ENCODE measurements around the gene GPR25. TPM values are rescaled to one million over a fixed set of nuclear protein-coding genes. Genes with fewer than 3 reads are reported as not detected.

GPR25 gene
- total RNA-seq, 4 donors from 2014 or later, result 0.24 TPM; not detected in 3

DNA sequence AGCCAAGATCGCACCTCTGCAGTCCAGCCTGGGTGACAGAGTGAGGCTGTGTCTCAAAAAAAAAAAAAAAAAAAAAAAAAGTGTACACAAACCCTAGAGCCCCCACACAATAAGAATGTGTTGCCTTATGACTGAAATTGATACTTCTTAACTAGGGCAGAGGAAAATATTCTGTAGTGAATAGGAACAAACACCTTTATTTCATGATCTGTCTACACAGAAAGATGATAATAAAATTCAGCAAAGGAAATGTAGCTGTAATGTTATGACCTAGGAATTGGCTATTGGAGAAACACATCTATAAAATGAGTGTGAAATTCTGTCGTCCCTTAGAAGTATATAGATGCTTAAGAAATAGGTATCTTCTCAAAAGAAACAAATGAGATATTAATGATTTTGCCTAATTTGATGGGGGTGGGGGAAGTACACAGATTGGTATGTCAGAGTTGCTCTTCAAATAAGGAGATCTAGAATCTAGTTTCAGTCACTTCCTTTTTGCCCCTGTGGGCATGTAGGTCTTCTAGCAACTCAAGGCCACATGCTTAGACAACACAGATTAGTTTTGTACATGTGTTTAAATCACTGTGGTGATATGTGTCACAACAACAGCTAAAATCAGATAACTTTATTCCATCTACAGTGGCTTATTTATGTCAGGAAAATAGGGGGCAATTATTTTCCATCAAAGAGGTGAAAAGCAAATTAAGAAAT, 10.7 kb upstream of the GPR25 start:
- in situ Hi-C loops (cut with MboI; ENCODE audit: low sequenced_read_pairs in 4 of 4), result no loop called here
- no peak overlapping the region for H3K4me3 ChIP-seq
- H3K4me1 ChIP-seq, result peaks cover 1 to 8% of the 10 kb centered on the region in 2 donors
- intact Hi-C loops (cut with DNase I; ENCODE audit: low total_unique reads), result no loop called here
- H3K27ac ChIP-seq, result no peak overlapping the region
- TF ChIP-seq POLR2A (IDR thresholded peaks at IDR 0.05), result no peak
- H3K27me3 ChIP-seq, result no peaks in the 10 kb centered on the region
- no peak for DNase-seq
- H3K9me3 ChIP-seq, result no peaks in the 10 kb centered on the region
- no peak for ATAC-seq
- peaks cover 3 to 22% of the 10 kb centered on the region in 2 donors for H3K36me3 ChIP-seq

DNA sequence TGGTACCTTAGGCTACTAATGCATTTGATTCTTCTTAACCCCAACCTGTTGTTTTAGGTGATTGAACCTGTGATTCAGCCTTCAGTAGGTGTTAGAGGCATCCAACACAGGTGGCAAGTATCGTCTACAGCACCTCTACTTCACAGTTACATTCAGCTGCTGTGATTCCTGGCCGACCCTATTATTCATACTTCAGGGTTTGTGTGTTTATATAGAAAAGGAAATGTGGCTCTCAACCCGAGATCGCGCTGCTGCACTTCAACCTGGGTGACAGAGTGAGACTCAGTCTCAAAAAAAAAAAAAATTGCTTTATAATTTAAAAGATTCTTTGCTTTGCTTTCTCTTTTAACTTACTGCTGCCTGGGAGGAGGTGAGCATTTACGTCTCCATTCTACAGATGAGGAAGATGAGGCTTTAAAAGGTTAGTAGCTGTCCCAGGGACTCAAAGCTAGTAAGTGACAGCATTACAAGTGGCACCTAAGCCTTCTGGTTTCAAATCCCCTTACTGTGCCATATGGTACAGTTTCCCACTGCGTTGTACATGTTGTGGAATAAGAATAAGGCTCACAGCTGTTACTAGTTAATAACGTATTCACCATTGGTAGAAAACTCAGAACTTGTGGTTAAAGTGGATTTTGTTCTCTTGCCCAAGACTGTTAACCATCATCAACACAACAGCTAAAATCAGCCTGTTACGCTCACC, 9.9 kb upstream of the GPR25 start:
- in situ Hi-C loops (cut with MboI; ENCODE audit: low sequenced_read_pairs in 4 of 4), result no loop called here
- peaks cover 3 to 14% of the 10 kb centered on the region in 2 donors for H3K36me3 ChIP-seq
- no peak for TF ChIP-seq POLR2A (IDR thresholded peaks at IDR 0.05)
- TF ChIP-seq, protein P1, sequence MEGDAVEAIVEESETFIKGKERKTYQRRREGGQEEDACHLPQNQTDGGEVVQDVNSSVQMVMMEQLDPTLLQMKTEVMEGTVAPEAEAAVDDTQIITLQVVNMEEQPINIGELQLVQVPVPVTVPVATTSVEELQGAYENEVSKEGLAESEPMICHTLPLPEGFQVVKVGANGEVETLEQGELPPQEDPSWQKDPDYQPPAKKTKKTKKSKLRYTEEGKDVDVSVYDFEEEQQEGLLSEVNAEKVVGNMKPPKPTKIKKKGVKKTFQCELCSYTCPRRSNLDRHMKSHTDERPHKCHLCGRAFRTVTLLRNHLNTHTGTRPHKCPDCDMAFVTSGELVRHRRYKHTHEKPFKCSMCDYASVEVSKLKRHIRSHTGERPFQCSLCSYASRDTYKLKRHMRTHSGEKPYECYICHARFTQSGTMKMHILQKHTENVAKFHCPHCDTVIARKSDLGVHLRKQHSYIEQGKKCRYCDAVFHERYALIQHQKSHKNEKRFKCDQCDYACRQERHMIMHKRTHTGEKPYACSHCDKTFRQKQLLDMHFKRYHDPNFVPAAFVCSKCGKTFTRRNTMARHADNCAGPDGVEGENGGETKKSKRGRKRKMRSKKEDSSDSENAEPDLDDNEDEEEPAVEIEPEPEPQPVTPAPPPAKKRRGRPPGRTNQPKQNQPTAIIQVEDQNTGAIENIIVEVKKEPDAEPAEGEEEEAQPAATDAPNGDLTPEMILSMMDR (IDR thresholded peaks at IDR 0.05 in 4 of 5, conservative IDR thresholded peaks at IDR 0.05 in 1 of 5), result no peak

DNA sequence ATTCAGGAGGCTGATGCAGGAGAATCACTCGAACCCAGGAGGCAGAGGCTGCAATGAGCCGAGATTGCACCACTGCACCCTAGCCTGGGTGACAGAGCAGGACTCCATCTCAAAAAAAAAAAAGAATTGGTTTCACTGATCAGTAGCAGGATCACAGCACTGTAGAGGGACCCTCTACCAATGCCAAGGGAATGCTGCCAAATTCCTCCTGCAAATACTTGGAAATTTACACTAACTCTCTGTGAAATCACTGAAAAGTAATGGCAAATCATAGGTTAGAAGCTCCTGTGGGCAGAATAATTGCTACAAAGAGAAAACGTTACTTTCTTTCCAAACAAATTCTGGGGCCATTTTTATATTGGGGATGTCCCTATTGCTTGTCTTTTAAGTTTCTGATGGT, 6.7 kb upstream of the GPR25 start:
- no peak for ATAC-seq
- no peak for DNase-seq
- TF ChIP-seq, protein P1 (IDR thresholded peaks at IDR 0.05 in 4 of 5, conservative IDR thresholded peaks at IDR 0.05 in 1 of 5), result no peak
- TF ChIP-seq POLR2A (IDR thresholded peaks at IDR 0.05), result no peak

More for the DNA sequence above, 9.9 kb upstream of the GPR25 start:
- Histone ChIP-seq H3K9me3 (no peaks in the 10 kb centered on the region), H3K4me1 (peaks cover 9 to 15% of the 10 kb centered on the region in 2 donors), H3K4me3 (no peak overlapping the region), H3K27me3 (no peaks in the 10 kb centered on the region), H3K27ac (no peak overlapping the region)
- intact Hi-C loops (cut with DNase I; ENCODE audit: low total_unique reads), result no loop called here
- no peak for DNase-seq
- ATAC-seq, result no peak

DNA sequence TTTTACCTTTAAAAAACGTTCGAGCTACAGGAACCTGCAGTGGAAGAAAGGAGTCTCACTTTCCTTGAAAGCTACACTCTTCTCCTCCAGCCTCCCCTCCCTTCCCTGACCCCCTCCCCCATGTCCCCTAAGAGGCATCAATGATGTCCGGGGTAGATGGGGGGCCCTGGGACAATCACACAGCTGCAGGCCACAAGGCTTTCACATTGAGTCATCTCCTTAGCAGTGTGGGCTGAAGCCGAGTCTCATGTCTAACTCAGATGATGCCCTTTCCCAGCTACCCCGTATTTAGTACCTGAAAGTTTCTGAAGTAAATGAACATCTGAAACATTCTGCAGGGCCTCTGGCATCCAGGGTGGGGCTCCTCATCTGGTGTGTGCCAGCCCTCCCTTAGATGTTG, 6.3 kb upstream of the GPR25 start:
- peaks cover 0 to 6% of the 10 kb centered on the region in 2 donors for H3K36me3 ChIP-seq
- H3K27ac ChIP-seq, result peak overlapping the region in 1 of 4 donors; percentile 67
- DNase-seq, result no peak
- ATAC-seq, result no peak
- peak overlapping the region in 2 of 4 donors; percentile 3 to 15 for H3K4me3 ChIP-seq
- in situ Hi-C loops (cut with MboI; ENCODE audit: low sequenced_read_pairs in 4 of 4), result no loop called here
- intact Hi-C loops (cut with DNase I; ENCODE audit: low total_unique reads), result no loop called here
- H3K9me3 ChIP-seq, result no peaks in the 10 kb centered on the region
- peaks cover 12 to 15% of the 10 kb centered on the region in 2 donors for H3K4me1 ChIP-seq
- H3K27me3 ChIP-seq, result peaks cover 5 to 7% (median 6%) of the 10 kb centered on the region in 3 donors
- TF ChIP-seq, protein P1 (IDR thresholded peaks at IDR 0.05 in 4 of 5, conservative IDR thresholded peaks at IDR 0.05 in 1 of 5), result no peak
- TF ChIP-seq POLR2A (IDR thresholded peaks at IDR 0.05), result no peak

More for the DNA sequence above, 6.7 kb upstream of the GPR25 start:
- H3K27ac ChIP-seq, result no peak overlapping the region
- peaks cover 1 to 3% (median 1%) of the 10 kb centered on the region in 3 donors for H3K27me3 ChIP-seq
- no peaks in the 10 kb centered on the region for H3K9me3 ChIP-seq
- peak overlapping the region in 1 of 4 donors; percentile 3 for H3K4me3 ChIP-seq
- in situ Hi-C loops (cut with MboI; ENCODE audit: low sequenced_read_pairs in 4 of 4), result no loop called here
- intact Hi-C loops (cut with DNase I; ENCODE audit: low total_unique reads), result no loop called here
- H3K4me1 ChIP-seq, result peaks cover 12 to 15% of the 10 kb centered on the region in 2 donors
- H3K36me3 ChIP-seq, result peaks cover 0 to 6% of the 10 kb centered on the region in 2 donors

Measured in gastrocnemius medialis (tissue), 4 donors.